Raji (cell line): ENCODE results near the gene OSGIN1.

ENCODE experiments used
- POLR2A ChIP-seq: IDR thresholded peaks from 2 replicates; pipeline ENCODE4 v1.6.1; 2011; ENCODE audit warnings: low read depth, low read length, control low read depth; ENCODE audit not compliant: insufficient read depth

Gene OSGIN1

DNA sequence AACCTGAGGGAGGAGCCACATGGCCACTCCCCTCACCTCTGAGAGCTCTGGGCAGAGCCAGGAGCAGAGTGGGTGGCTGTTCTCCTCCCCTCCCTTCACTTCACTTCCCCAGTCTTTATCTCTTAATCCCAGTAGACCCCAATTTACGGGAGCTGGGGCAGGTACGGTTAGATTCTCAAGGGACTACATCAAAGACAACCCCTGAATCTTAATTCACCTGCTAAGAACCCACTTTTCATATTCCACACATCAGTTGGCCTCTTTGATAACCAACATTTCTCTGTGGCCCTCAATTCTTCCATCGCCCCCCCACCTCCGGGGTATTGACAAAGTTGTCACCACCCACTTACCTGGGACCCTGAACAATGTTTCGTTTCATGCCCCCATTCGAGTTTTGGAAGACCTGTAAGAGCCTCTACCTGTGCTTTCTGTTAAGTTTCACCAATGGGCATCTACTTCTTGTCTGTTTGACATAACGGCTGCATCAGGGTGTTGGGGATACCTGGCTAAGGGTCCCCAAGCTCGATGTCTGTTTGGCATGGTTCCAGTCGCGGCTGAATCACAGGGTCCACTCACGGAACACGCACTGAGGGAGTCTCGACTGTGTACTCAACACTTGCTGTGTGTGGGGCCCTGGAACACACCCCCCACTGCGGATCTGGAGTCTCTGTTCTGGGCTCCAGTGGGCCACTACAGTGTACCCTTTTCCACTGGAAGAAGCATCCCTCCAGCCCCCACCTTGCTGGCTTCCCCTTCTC lies 61.7 kb downstream of the OSGIN1 start:
- TF ChIP-seq POLR2A, result no peak

DNA sequence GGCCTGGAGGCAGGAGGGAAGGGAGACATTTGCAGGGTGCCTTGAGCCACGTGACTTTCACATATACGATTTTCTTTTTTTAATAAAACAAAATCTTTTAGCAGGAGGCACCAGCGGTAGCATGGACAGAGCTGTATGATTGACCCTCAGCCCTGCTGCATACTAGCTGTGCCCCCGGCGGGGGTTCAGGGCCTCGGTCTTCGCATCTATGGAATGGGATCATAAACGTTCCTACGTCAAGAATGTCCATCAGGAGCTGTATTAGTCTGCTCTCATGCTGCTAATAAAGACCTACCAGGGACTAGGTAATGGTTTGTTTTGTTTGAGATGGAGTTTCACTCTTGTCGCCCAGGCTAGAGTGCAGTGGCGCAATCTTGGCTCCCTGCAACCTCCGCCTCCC lies 62.4 kb downstream of the OSGIN1 start:
- TF ChIP-seq POLR2A, result no peak
